H9 (cell line): ENCODE data around the gene AXIN1. TPM values are rescaled to one million over a fixed set of nuclear protein-coding genes. Genes with fewer than 3 reads are reported as not detected.

Experiments used
- DNase-seq: peaks from one replicate; pipeline ENCODE4 v3.0.0-alpha.2; 2017
- H2AFZ ChIP-seq: one replicate; pipeline ENCODE4 v1.6.1; 2013; ENCODE audit warnings: mild to moderate bottlenecking, low read length, control low read depth, moderate library complexity
- H2AK5ac ChIP-seq: 2 replicates; pipeline ENCODE4 v1.6.1; 2013; ENCODE audit warnings: low read length, control low read depth, mixed read lengths; ENCODE audit not compliant: insufficient read length
- H2BK120ac ChIP-seq: one replicate; pipeline ENCODE4 v1.6.1; 2013; ENCODE audit warnings: low read depth, mild to moderate bottlenecking, low read length, control low read depth, inconsistent platforms; ENCODE audit not compliant: poor library complexity, severe bottlenecking
- H2BK12ac ChIP-seq: 2 replicates; pipeline ENCODE4 v1.6.1; 2013; ENCODE audit warnings: low read length, control low read depth, mixed read lengths, low read depth; ENCODE audit not compliant: insufficient read length
- H2BK15ac ChIP-seq: 2 replicates; pipeline ENCODE4 v1.6.1; 2013; ENCODE audit warnings: low read depth, low read length, control low read depth
- H2BK20ac ChIP-seq: one replicate; pipeline ENCODE4 v1.6.1; 2013; ENCODE audit warnings: low read depth, mild to moderate bottlenecking, low read length, control low read depth, inconsistent platforms; ENCODE audit not compliant: poor library complexity, severe bottlenecking
- H2BK5ac ChIP-seq: 2 replicates; pipeline ENCODE4 v1.6.1; 2013; ENCODE audit warnings: low read length, control low read depth, mixed read lengths; ENCODE audit not compliant: insufficient read length
- H3K14ac ChIP-seq: 2 replicates; pipeline ENCODE4 v1.6.1; 2013; ENCODE audit warnings: low read length, control low read depth; ENCODE audit not compliant: insufficient read depth
- H3K18ac ChIP-seq: 2 replicates; pipeline ENCODE4 v1.6.1; 2013; ENCODE audit warnings: low read depth, mild to moderate bottlenecking, mixed read lengths, low read length, control low read depth; ENCODE audit not compliant: insufficient read length
- H3K23ac ChIP-seq: 2 replicates; pipeline ENCODE4 v1.6.1; 2013; ENCODE audit warnings: low read length, control low read depth, mixed read lengths, low read depth; ENCODE audit not compliant: insufficient read length
- H3K23me2 ChIP-seq: 2 replicates; pipeline ENCODE4 v1.6.1; 2013; ENCODE audit warnings: low read depth, mild to moderate bottlenecking, mixed read lengths, low read length, control low read depth; ENCODE audit not compliant: insufficient read length, poor library complexity, severe bottlenecking
- H3K27ac ChIP-seq: 2 replicates; pipeline ENCODE4 v1.5.1; 2013; ENCODE audit warnings: low read length, control low read depth, mixed read lengths, low read depth; ENCODE audit not compliant: insufficient read length
- H3K27me3 ChIP-seq: 2 replicates; pipeline ENCODE4 v1.6.1; 2013; ENCODE audit warnings: low read length, control low read depth, inconsistent platforms; ENCODE audit not compliant: insufficient read depth
- H3K4ac ChIP-seq: 2 replicates; pipeline ENCODE4 v1.6.1; 2013; ENCODE audit warnings: low read depth, mild to moderate bottlenecking, control low read depth, inconsistent platforms, low read length, moderate library complexity
- H3K4me1 ChIP-seq: 2 replicates; pipeline ENCODE4 v1.6.1; 2013; ENCODE audit warnings: low read length, control low read depth, inconsistent platforms; ENCODE audit not compliant: insufficient read depth
- H3K4me2 ChIP-seq: 2 replicates; pipeline ENCODE4 v1.6.1; 2013; ENCODE audit warnings: low read length, control low read depth, mixed read lengths; ENCODE audit not compliant: insufficient read length, insufficient read depth
- H3K56ac ChIP-seq: 2 replicates; pipeline ENCODE4 v1.6.1; 2013; ENCODE audit warnings: low read depth, mild to moderate bottlenecking, mixed read lengths, low read length, control low read depth; ENCODE audit not compliant: insufficient read length
- H3K79me1 ChIP-seq: 2 replicates; pipeline ENCODE4 v1.6.1; 2013; ENCODE audit warnings: low read depth, mild to moderate bottlenecking, moderate library complexity, low read length, control low read depth, inconsistent platforms; ENCODE audit not compliant: insufficient read depth, poor library complexity, severe bottlenecking
- H3K79me2 ChIP-seq: 2 replicates; pipeline ENCODE4 v1.6.1; 2013; ENCODE audit warnings: low read length, control low read depth, inconsistent platforms; ENCODE audit not compliant: insufficient read depth
- H3K9ac ChIP-seq: 2 replicates; pipeline ENCODE4 v1.6.1; 2013; ENCODE audit warnings: low read length, control low read depth, mixed read lengths; ENCODE audit not compliant: insufficient read length; ENCODE audit errors: extremely low read depth
- H3K9me3 ChIP-seq: one replicate; pipeline ENCODE4 v1.6.1; 2013; ENCODE audit warnings: low read depth, low read length, inconsistent platforms; ENCODE audit not compliant: control insufficient read depth
- H3T11ph ChIP-seq: one replicate; pipeline ENCODE4 v1.6.1; 2013; ENCODE audit warnings: mild to moderate bottlenecking, low read length, control low read depth, inconsistent platforms
- H4K20me1 ChIP-seq: one replicate; pipeline ENCODE4 v1.6.1; 2013; ENCODE audit not compliant: control insufficient read depth, insufficient read length, insufficient read depth
- H4K5ac ChIP-seq: 2 replicates; pipeline ENCODE4 v1.6.1; 2013; ENCODE audit warnings: low read depth, mild to moderate bottlenecking, mixed read lengths, low read length, control low read depth; ENCODE audit not compliant: insufficient read length
- H4K8ac ChIP-seq: replicated peaks from 2 replicates; pipeline ENCODE4 v1.6.1; 2013; ENCODE audit warnings: low read length, control low read depth, mixed read lengths, low read depth; ENCODE audit not compliant: insufficient read length
- H4K91ac ChIP-seq: 2 replicates; pipeline ENCODE4 v1.6.1; 2013; ENCODE audit warnings: low read depth, mild to moderate bottlenecking, moderate library complexity, mixed read lengths, low read length, control low read depth; ENCODE audit not compliant: insufficient read length
- H3K27ac Mint-ChIP-seq, 3 experiments: 2 replicates in 2 of 3; 3 replicates in 1 of 3; pipeline ENCODE4 v1.8.0; 2020 to 2021; ENCODE audit warnings: mixed read lengths in 3 of 3, mild to moderate bottlenecking in 1 of 3, moderate library complexity in 1 of 3
- H3K27me3 Mint-ChIP-seq: 2 replicates; pipeline ENCODE4 v1.8.0; 2021; ENCODE audit warnings: low read depth, mild to moderate bottlenecking, moderate library complexity, mixed read lengths
- H3K36me3 Mint-ChIP-seq, 3 experiments: 2 replicates in 2 of 3; 3 replicates in 1 of 3; pipeline ENCODE4 v1.8.0; 2020 to 2021; ENCODE audit warnings: low read depth in 3 of 3, mixed read lengths in 3 of 3; ENCODE audit not compliant: insufficient read depth in 1 of 3
- H3K4me1 Mint-ChIP-seq, 2 experiments: 2 replicates each; pipeline ENCODE4 v1.8.0; 2020; ENCODE audit warnings: mixed read lengths in 2 of 2
- H3K4me3 Mint-ChIP-seq, 2 experiments: 2 replicates in 1 of 2; 3 replicates in 1 of 2; pipeline ENCODE4 v1.8.0; 2020 to 2021; ENCODE audit warnings: mild to moderate bottlenecking in 2 of 2, mixed read lengths in 2 of 2, moderate library complexity in 1 of 2
- H3K9me3 Mint-ChIP-seq, 2 experiments: 2 replicates in 1 of 2; 3 replicates in 1 of 2; pipeline ENCODE4 v1.8.0; 2020; ENCODE audit warnings: mild to moderate bottlenecking in 2 of 2, mixed read lengths in 2 of 2, moderate library complexity in 1 of 2
- CTCF ChIP-seq: fragments of 200-600 bp; sonication (generic); conservative IDR thresholded peaks from 3 replicates; pipeline ENCODE4 v1.8.0; 2021; ENCODE audit warnings: antibody characterized with exemption, mild to moderate bottlenecking
- WGBS: extraction: QIAGEN DNeasy Blood & Tissue Kit; methylation state at CpG from one replicate; pipeline ENCODE4 v1.1.7; 2013; ENCODE audit warnings: missing lambda C conversion rate, low lambda C conversion rate, mixed read lengths; ENCODE audit not compliant: insufficient read length; ENCODE audit errors: extremely low coverage; 5-methylcytosine and 5-hydroxymethylcytosine counted together
- total RNA-seq: library from RNA; stranded (reverse); gene quantifications from 2 replicates; pipeline ENCODE4 v1.2.1, GENCODE V29; 2021

Gene AXIN1
- total RNA-seq, 1 experiment from 2014 or later, result 50.9 TPM

GRCh38 chr16:345772-346171 is 6.8 kb downstream of the AXIN1 start:
- no peaks in the 10 kb centered on the region for H3K27me3 ChIP-seq
- H3K23me2 ChIP-seq, result no peaks in the 10 kb centered on the region
- peaks cover 7% of the 10 kb centered on the region for H3K79me1 ChIP-seq
- H3K14ac ChIP-seq, result no peak overlapping the region
- H2BK120ac ChIP-seq, result no peak overlapping the region
- Mint-ChIP-seq H3K4me3 (no peak overlapping the region; a peak in 1 of 5 replicates), H3K27me3 (no peaks in the 10 kb centered on the region), H3K36me3 (peaks cover 44 to 73% (median 50%) of the 10 kb centered on the region in 3 experiments), H3K9me3 (no peaks in the 10 kb centered on the region), H3K27ac (no peak overlapping the region), H3K4me1 (peaks cover 13 to 17% of the 10 kb centered on the region in 2 experiments)
- no peak overlapping the region for H3K4ac ChIP-seq
- H3K9ac ChIP-seq, result no peak overlapping the region
- peaks cover 39% of the 10 kb centered on the region; the same call in 1 of the 2 replicates for H3K79me2 ChIP-seq
- no peak overlapping the region for H2BK12ac ChIP-seq
- no peaks in the 10 kb centered on the region; the same call in 1 of the 2 replicates for H3K4me1 ChIP-seq
- no peaks in the 10 kb centered on the region for H4K20me1 ChIP-seq
- H4K5ac ChIP-seq, result no peak overlapping the region
- WGBS, result no CpG with 5 or more reads among the region's 11 CpGs
- no peak for DNase-seq
- no peak overlapping the region for H3K27ac ChIP-seq
- H3T11ph ChIP-seq, result no peak overlapping the region
- H3K18ac ChIP-seq, result no peak overlapping the region
- no peak overlapping the region for H2AFZ ChIP-seq
- no peak overlapping the region for H3K23ac ChIP-seq
- H4K8ac ChIP-seq, result no peak overlapping the region
- H3K4me2 ChIP-seq, result no peak overlapping the region
- no peak overlapping the region for H2BK15ac ChIP-seq
- no peak overlapping the region for H4K91ac ChIP-seq
- H3K9me3 ChIP-seq, result no peaks in the 10 kb centered on the region
- H2BK20ac ChIP-seq, result no peak overlapping the region
- no peak for TF ChIP-seq CTCF
- H2AK5ac ChIP-seq, result no peak overlapping the region
- H3K56ac ChIP-seq, result no peak overlapping the region
- no peak overlapping the region for H2BK5ac ChIP-seq
